ENCODE measurements around the gene ZC2HC1B. TPM values are rescaled to one million over a fixed set of nuclear protein-coding genes. Genes with fewer than 3 reads are reported as not detected.
"Not testable (repeated sequence)": the region's sequence is repeated elsewhere in the genome, so short reads cannot be mapped to it uniquely, and the experiment has no call there.

The ZC2HC1B gene
- polyA plus RNA-seq, 1 of the 3 experiments (the other 2 are of a cell fraction) = not detected

DNA sequence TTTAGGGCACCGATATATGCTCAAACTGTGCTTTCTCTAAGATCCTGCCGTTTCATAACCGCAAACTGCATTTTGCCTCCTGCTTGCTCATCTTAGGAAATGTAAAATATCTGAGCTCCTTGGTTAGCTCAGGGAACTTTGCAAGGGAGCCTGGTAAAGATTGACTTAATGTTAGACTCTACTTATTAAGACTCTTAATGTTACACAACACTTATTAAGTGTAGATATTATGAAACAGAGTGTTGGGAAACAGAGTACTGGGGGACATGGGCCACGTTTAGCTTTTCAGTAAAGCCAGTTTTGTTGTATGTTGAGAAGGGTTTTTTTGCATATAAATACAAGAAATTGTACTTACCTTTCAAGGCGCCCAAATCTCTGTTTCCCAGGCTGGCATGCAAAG lies 19.2 kb upstream of the ZC2HC1B start:
- Histone ChIP-seq H3K36me3 (replicated peaks in 1 of 2; ENCODE audit: control insufficient read depth in 1 of 2, insufficient read depth in 2 of 2, low read length in 1 of 2) (peaks cover 50 to 55% of the 10 kb centered on the region in 2 experiments), H3F3A (replicated peaks; ENCODE audit: insufficient read depth) (no peaks in the 10 kb centered on the region), H3K9me3 (no peaks in the 10 kb centered on the region), H3K9ac (no peak overlapping the region), H3K27ac (ENCODE audit: low read depth in 2 of 2, low read length in 1 of 2) (no peak overlapping the region), H3K9me2 (no peaks in the 10 kb centered on the region), H3K4me2 (no peak overlapping the region), H4K20me1 (ENCODE audit: insufficient read depth) (no peaks in the 10 kb centered on the region), H3K27me3 (ENCODE audit: insufficient read depth) (no peaks in the 10 kb centered on the region), H3K4me3 (ENCODE audit: low read depth in 2 of 2, low read length in 1 of 2) (no peak overlapping the region), H3K4me1 (ENCODE audit: control insufficient read depth in 1 of 2, insufficient read depth in 2 of 2, low read depth in 1 of 2, low read length in 1 of 2) (peaks cover 0 to 3% of the 10 kb centered on the region in 2 experiments; a peak in 2 of 4 replicates), H2AFZ (ENCODE audit: low read depth) (no peak overlapping the region), H3K79me2 (ENCODE audit: insufficient read depth) (peaks cover 63% of the 10 kb centered on the region)
- TF ChIP-seq FOXJ3 (CRISPR knock-in tag; IDR thresholded peaks at IDR 0.05) = no peak
- TF ChIP-seq, protein P1, sequence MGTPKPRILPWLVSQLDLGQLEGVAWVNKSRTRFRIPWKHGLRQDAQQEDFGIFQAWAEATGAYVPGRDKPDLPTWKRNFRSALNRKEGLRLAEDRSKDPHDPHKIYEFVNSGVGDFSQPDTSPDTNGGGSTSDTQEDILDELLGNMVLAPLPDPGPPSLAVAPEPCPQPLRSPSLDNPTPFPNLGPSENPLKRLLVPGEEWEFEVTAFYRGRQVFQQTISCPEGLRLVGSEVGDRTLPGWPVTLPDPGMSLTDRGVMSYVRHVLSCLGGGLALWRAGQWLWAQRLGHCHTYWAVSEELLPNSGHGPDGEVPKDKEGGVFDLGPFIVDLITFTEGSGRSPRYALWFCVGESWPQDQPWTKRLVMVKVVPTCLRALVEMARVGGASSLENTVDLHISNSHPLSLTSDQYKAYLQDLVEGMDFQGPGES (IDR thresholded peaks at IDR 0.05; ENCODE audit: low read depth, low read length) = no peak
- TF ChIP-seq, protein P2, sequence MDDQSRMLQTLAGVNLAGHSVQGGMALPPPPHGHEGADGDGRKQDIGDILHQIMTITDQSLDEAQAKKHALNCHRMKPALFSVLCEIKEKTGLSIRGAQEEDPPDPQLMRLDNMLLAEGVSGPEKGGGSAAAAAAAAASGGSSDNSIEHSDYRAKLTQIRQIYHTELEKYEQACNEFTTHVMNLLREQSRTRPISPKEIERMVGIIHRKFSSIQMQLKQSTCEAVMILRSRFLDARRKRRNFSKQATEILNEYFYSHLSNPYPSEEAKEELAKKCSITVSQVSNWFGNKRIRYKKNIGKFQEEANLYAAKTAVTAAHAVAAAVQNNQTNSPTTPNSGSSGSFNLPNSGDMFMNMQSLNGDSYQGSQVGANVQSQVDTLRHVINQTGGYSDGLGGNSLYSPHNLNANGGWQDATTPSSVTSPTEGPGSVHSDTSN (IDR thresholded peaks at IDR 0.05) = no peak
- TF ChIP-seq MXI1 (IDR thresholded peaks at IDR 0.05; ENCODE audit: low read depth, low read length) = no peak
- no peak for TF ChIP-seq TEAD4 (IDR thresholded peaks at IDR 0.05; ENCODE audit: borderline replicate concordance, insufficient read depth)
- TF ChIP-seq SMC3 (IDR thresholded peaks at IDR 0.05; ENCODE audit: low read depth, low read length) = no peak
- no peak for TF ChIP-seq GABPA (IDR thresholded peaks at IDR 0.05; ENCODE audit: low read depth)
- TF ChIP-seq YY1 (IDR thresholded peaks at IDR 0.05; ENCODE audit: low read depth) = no peak
- TF ChIP-seq, protein P3, sequence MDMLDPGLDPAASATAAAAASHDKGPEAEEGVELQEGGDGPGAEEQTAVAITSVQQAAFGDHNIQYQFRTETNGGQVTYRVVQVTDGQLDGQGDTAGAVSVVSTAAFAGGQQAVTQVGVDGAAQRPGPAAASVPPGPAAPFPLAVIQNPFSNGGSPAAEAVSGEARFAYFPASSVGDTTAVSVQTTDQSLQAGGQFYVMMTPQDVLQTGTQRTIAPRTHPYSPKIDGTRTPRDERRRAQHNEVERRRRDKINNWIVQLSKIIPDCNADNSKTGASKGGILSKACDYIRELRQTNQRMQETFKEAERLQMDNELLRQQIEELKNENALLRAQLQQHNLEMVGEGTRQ (IDR thresholded peaks at IDR 0.05; ENCODE audit: borderline replicate concordance, low read depth, low read length) = no peak
- no peak for TF ChIP-seq RCOR1 (IDR thresholded peaks at IDR 0.05; ENCODE audit: low read length)
- POLR2A ChIA-PET = no interaction called here
- 93% methylated on average over 5 of the region's 5 CpGs for WGBS (ENCODE audit: low lambda C conversion rate)
- DNase-seq = no peak
- CTCF ChIA-PET = no interaction called here

DNA sequence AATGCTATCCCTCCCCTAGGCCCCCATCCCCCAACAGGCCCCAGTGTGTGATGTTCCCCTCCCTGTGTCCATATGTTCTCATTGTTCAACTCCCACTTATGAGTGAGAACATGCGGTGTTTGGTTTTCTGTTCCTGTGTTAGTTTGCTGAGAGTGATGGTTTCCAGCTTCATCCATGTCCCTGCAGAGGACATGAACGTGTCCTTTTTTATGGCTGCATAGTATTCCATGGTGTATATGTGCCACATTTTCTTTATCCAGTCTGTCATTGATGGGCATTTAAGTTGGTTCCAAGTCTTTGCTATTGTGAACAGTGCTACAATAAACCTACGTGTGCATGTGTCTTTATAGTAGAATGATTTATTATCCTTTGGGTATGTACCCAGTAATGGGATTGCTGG lies 12.6 kb upstream of the ZC2HC1B start:
- Histone ChIP-seq H3K79me2 (ENCODE audit: insufficient read depth) (peaks cover 89% of the 10 kb centered on the region), H3K36me3 (replicated peaks in 1 of 2; ENCODE audit: control insufficient read depth in 1 of 2, insufficient read depth in 2 of 2, low read length in 1 of 2) (peaks cover 54 to 84% of the 10 kb centered on the region in 2 experiments)
- H3K4me2 ChIP-seq; H3K27me3 ChIP-seq (ENCODE audit: insufficient read depth); H3K4me3 ChIP-seq (ENCODE audit: low read depth in 2 of 2, low read length in 1 of 2); DNase-seq; H4K20me1 ChIP-seq (ENCODE audit: insufficient read depth); H3K27ac ChIP-seq (ENCODE audit: low read depth in 2 of 2, low read length in 1 of 2); H3K9me3 ChIP-seq; H3K9me2 ChIP-seq; H3K4me1 ChIP-seq (ENCODE audit: control insufficient read depth in 1 of 2, insufficient read depth in 2 of 2, low read depth in 1 of 2, low read length in 1 of 2); CTCF ChIA-PET; H2AFZ ChIP-seq (ENCODE audit: low read depth); H3K9ac ChIP-seq; POLR2A ChIA-PET; H3F3A ChIP-seq (replicated peaks; ENCODE audit: insufficient read depth): not testable (repeated sequence)
- WGBS (ENCODE audit: low lambda C conversion rate) = 97% methylated on average over 3 of the region's 3 CpGs

DNA sequence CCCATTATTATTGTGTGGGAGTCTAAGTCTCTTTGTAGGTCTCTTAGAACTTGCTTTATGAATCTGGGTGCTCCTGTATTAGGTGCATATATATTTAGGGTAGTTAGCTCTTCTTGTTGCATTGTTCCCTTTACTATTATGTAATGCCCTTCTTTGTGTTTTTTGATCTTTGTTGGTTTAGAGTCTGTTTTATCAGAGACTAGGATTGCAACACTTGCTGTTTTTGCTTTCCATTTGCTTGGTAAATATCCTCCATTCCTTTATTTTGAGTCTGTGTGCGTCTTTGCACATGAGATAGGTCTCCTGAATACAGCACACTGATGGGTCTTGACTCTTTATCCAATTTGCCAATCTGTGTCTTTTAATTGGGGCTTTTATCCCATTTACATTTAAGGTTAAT lies 9.2 kb upstream of the ZC2HC1B start:
- H3K27ac ChIP-seq (ENCODE audit: low read depth in 2 of 2, low read length in 1 of 2); H3K27me3 ChIP-seq (ENCODE audit: insufficient read depth); H3K9me2 ChIP-seq; H3K4me2 ChIP-seq; CTCF ChIA-PET; DNase-seq; H4K20me1 ChIP-seq (ENCODE audit: insufficient read depth); POLR2A ChIA-PET; H2AFZ ChIP-seq (ENCODE audit: low read depth); H3F3A ChIP-seq (replicated peaks; ENCODE audit: insufficient read depth); H3K4me3 ChIP-seq (ENCODE audit: low read depth in 2 of 2, low read length in 1 of 2); H3K9me3 ChIP-seq; H3K9ac ChIP-seq; H3K4me1 ChIP-seq (ENCODE audit: control insufficient read depth in 1 of 2, insufficient read depth in 2 of 2, low read depth in 1 of 2, low read length in 1 of 2): not testable (repeated sequence)
- H3K36me3 ChIP-seq (replicated peaks in 1 of 2; ENCODE audit: control insufficient read depth in 1 of 2, insufficient read depth in 2 of 2, low read length in 1 of 2) = peaks cover 54 to 90% of the 10 kb centered on the region in 2 experiments
- H3K79me2 ChIP-seq (ENCODE audit: insufficient read depth) = peaks cover 63% of the 10 kb centered on the region
- WGBS (ENCODE audit: low lambda C conversion rate) = 100% methylated on average over 1 of the region's 1 CpG

DNA sequence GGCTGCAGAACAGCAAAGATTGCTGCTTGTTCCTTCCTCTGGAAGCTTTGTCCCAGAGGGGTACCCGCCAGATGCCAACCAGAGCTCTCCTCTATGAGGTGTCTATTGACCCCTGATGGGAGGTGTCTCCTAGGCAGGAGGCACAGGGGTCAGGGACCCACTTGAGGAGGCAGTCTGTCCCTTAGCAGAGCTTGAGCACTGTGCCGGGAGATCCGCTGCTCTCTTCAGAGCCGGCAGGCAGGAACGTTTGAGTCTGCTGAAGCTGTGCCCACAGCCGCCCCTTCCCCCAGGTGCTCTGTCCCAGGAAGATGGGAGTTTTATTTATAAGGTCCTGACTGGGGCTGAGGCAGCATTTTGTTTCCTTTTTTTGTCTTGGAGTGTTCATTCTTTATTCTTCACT lies 7.5 kb upstream of the ZC2HC1B start:
- H3K4me3 ChIP-seq (ENCODE audit: low read depth in 2 of 2, low read length in 1 of 2); H2AFZ ChIP-seq (ENCODE audit: low read depth); H3K27ac ChIP-seq (ENCODE audit: low read depth in 2 of 2, low read length in 1 of 2); DNase-seq; POLR2A ChIA-PET; H4K20me1 ChIP-seq (ENCODE audit: insufficient read depth); H3K9ac ChIP-seq; H3K4me1 ChIP-seq (ENCODE audit: control insufficient read depth in 1 of 2, insufficient read depth in 2 of 2, low read depth in 1 of 2, low read length in 1 of 2); H3K9me3 ChIP-seq; CTCF ChIA-PET; H3K9me2 ChIP-seq; H3K27me3 ChIP-seq (ENCODE audit: insufficient read depth); H3F3A ChIP-seq (replicated peaks; ENCODE audit: insufficient read depth); H3K4me2 ChIP-seq: not testable (repeated sequence)
- Histone ChIP-seq H3K79me2 (ENCODE audit: insufficient read depth) (peaks cover 50% of the 10 kb centered on the region), H3K36me3 (replicated peaks in 1 of 2; ENCODE audit: control insufficient read depth in 1 of 2, insufficient read depth in 2 of 2, low read length in 1 of 2) (peaks cover 54 to 90% of the 10 kb centered on the region in 2 experiments)
- 100% methylated on average over 3 of the region's 6 CpGs for WGBS (ENCODE audit: low lambda C conversion rate)
